ENCODE results near the gene OR51B4. TPM values are rescaled to one million over a fixed set of nuclear protein-coding genes. Genes with fewer than 3 reads are reported as not detected.
"Not testable (repeated sequence)": the region's sequence is repeated elsewhere in the genome, so short reads cannot be mapped to it uniquely, and the experiment has no call there.

OR51B4 gene
- total RNA-seq, 1 donor from 2014 or later = not detected

- Histone ChIP-seq H3K27me3 (ENCODE audit: low read depth) (no peaks in the 10 kb centered on the region), H3K9me3 (replicated peaks) (peaks cover 5% of the 10 kb centered on the region), H3K27ac (replicated peaks) (no peak overlapping the region), H3K36me3 (no peaks in the 10 kb centered on the region), H3K4me3 (no peak overlapping the region), H3K4me1 (no peaks in the 10 kb centered on the region)
- no peak for DNase-seq
- intact Hi-C loops (cut with micrococcal nuclease) = no loop called here
- no peak for TF ChIP-seq CTCF (IDR thresholded peaks at IDR 0.05; ENCODE audit: borderline replicate concordance)
Observed at GRCh38 chr11:5317292-5317691, 15.5 kb upstream of the OR51B4 start.

- H3K36me3 ChIP-seq; H3K27ac ChIP-seq (replicated peaks); intact Hi-C loops (cut with micrococcal nuclease); H3K27me3 ChIP-seq (ENCODE audit: low read depth); DNase-seq; H3K4me3 ChIP-seq; H3K4me1 ChIP-seq; H3K9me3 ChIP-seq (replicated peaks): not testable (repeated sequence)
Observed at GRCh38 chr11:5313326-5314023, 11.7 kb upstream of the OR51B4 start.

GRCh38 chr11:5310423-5310822 is 8.7 kb upstream of the OR51B4 start:
- no peak for DNase-seq
- intact Hi-C loops (cut with micrococcal nuclease) = no loop called here
- Histone ChIP-seq H3K36me3 (no peaks in the 10 kb centered on the region), H3K4me1 (no peaks in the 10 kb centered on the region), H3K27me3 (ENCODE audit: low read depth) (no peaks in the 10 kb centered on the region), H3K27ac (replicated peaks) (no peak overlapping the region), H3K9me3 (replicated peaks) (peaks cover 5% of the 10 kb centered on the region), H3K4me3 (no peak overlapping the region)
- TF ChIP-seq CTCF (IDR thresholded peaks at IDR 0.05; ENCODE audit: borderline replicate concordance) = no peak

- DNase-seq = no peak
- Histone ChIP-seq H3K4me1 (no peaks in the 10 kb centered on the region), H3K27me3 (ENCODE audit: low read depth) (no peaks in the 10 kb centered on the region), H3K27ac (replicated peaks) (no peak overlapping the region), H3K36me3 (no peaks in the 10 kb centered on the region), H3K9me3 (replicated peaks) (no peaks in the 10 kb centered on the region), H3K4me3 (no peak overlapping the region)
- TF ChIP-seq CTCF (IDR thresholded peaks at IDR 0.05; ENCODE audit: borderline replicate concordance) = no peak
- intact Hi-C loops (cut with micrococcal nuclease) = no loop called here
Observed at GRCh38 chr11:5307256-5308019, 5.7 kb upstream of the OR51B4 start.

- intact Hi-C loops (cut with micrococcal nuclease) = no loop called here
- Histone ChIP-seq H3K36me3 (no peaks in the 10 kb centered on the region), H3K27ac (replicated peaks) (no peak overlapping the region), H3K4me1 (no peaks in the 10 kb centered on the region), H3K9me3 (replicated peaks) (no peaks in the 10 kb centered on the region), H3K4me3 (no peak overlapping the region), H3K27me3 (ENCODE audit: low read depth) (no peaks in the 10 kb centered on the region)
- no peak for DNase-seq
- no peak for TF ChIP-seq CTCF (IDR thresholded peaks at IDR 0.05; ENCODE audit: borderline replicate concordance)
Observed at GRCh38 chr11:5304046-5304445, 2.3 kb upstream of the OR51B4 start.

- intact Hi-C loops (cut with micrococcal nuclease) = no loop called here
- no peak for TF ChIP-seq CTCF (IDR thresholded peaks at IDR 0.05; ENCODE audit: borderline replicate concordance)
- H3K36me3 ChIP-seq = no peaks in the 10 kb centered on the region
Observed at GRCh38 chr11:5303626-5304025, 1.9 kb upstream of the OR51B4 start.

More at GRCh38 chr11:5303626-5304025, 1.9 kb upstream of the OR51B4 start:
- no peaks in the 10 kb centered on the region for H3K4me1 ChIP-seq
- no peak for DNase-seq
- H3K4me3 ChIP-seq = no peak overlapping the region
- no peak overlapping the region for H3K27ac ChIP-seq (replicated peaks)
- no peaks in the 10 kb centered on the region for H3K9me3 ChIP-seq (replicated peaks)
- H3K27me3 ChIP-seq (ENCODE audit: low read depth) = no peaks in the 10 kb centered on the region

Data from left ventricle myocardium inferior (tissue), 1 donor.